Activated T-helper 9 cell treated with anti-CD3 and anti-CD28 coated beads, Interleukin-2, amount 50 U/mL, for 16 hours (primary cell): ENCODE measurements around the gene VPS16.

Source experiments
- DNase-seq: peaks from one replicate; pipeline ENCODE4 v3.0.0-alpha.2; 2020; ENCODE audit warnings: low read depth

Gene VPS16

DNA sequence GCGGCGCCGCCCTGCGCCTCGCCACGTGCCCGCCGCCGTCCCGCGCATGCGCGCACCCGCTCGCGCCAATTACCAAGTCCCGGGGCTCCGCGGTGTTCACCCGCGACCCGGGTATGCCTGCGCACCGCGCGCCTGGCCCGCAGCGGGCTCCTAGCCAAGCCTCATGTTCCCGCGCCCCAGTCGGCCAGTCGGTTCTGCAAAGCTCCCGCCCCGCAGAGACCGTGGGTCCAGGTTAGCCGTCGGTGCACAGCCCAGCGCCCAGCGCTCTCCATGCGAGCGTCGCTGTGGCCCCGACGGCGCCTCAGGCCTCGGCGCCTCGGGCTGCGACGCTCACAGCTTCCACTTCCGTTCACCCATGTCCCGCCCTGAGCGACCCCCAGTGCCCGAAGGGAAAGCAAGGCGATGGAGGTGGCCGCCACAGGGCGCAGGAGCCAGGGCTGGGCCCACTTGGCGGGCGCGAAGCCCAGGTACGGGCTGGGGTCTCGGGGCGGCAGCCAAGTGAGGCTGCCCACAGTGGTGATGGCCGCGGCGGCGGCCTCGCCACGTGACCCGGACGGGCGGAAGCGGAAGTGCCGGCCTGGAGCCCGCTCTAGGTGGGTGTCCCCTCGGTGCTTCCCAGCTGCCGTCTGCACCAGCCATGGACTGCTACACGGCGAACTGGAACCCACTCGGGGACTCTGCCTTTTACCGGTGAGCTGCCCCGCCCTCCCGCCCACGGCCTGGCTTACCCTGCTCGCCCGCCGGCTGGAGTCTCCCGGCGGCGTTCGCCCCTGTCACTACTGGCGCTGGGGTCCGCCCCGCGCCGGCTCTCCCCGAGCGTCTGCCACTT, at the start of gene VPS16, which contains the start of gene PCED1A:
Gene VPS16, plus strand, starts transcription at position 608 of the 829 bp plus-strand sequence. Its CDS starts 30 bp downstream, at position 638.
Gene PCED1A, minus strand, starts transcription at position 518 of the 829 bp plus-strand sequence. CDS start 743 bp downstream, outside the sequence.
- peak; percentile 86 for DNase-seq

DNA sequence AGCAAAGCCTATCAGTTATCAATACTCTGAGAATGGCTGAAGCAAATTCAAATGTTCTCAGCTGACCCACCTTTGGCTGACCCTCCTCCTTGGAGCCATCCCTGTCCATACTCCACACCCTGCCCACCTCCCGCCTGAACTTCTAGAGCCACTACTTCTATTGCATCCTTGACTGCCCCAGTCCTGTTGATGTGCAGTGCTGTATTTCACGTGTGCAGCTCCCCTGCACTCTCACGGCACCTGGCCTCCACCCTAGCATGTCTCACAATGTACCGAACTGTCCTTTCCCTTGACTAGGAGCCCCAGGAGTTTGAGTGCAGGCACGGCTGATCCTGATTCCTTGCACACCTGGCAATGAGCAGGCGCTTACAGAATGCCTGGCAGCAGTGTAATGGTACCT, 47.1 kb upstream of the VPS16 start:
- no peak for DNase-seq

DNA sequence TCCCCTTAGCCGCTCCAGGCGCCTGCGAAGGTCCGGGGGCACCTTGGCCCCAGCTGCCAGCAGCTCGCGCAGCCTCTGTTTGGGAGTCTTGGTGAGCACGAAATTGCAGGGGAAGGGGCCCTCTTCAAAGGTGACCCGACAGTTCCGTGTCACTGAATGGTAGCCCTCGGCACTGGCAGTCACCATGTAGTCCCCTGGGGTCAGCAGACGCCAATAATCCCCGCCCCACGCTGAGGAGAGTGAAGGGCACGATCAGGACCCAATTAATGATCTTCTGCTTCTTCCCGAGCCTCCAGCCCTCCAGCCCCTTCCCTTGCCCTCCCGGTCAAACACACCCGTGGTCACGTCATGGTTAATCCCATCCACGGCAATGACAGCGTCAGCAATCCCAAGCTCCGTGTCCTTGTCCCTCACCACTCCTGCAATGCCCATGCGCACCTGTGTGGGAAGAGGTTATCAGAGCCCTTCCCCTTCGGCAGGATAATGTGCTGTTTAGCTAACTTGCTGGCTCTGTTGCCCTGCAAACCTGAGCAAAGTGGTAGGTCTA, 46.3 kb upstream of the VPS16 start:
- DNase-seq = no peak

DNA sequence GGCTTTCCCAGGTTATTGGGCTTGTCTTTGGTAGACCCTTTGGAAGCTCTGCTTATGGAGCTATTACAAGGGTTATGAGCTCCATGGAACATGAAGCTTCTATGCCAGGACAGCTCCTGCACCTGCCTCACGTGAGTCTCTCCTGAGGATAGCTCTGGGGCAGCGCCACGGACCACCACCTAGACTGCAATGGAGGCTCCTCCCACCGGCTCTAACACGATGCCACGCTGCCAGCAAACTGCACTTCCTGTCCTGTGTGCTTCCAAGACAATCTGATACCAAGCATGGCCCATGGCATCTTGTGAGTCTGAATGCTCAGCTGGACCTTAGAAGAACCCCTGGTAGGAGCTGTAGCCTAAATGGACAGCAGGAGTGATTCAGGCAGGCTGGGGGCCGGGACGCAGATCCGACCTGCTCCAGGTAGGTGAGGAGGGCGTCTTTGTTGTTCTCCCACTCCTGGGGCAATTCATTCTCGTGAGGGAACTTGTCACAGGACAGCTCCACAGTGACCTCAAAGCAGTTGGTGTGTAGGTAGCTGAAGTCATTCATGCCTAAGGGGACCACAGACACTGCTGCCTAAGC, 45.6 kb upstream of the VPS16 start:
- DNase-seq = no peak

DNA sequence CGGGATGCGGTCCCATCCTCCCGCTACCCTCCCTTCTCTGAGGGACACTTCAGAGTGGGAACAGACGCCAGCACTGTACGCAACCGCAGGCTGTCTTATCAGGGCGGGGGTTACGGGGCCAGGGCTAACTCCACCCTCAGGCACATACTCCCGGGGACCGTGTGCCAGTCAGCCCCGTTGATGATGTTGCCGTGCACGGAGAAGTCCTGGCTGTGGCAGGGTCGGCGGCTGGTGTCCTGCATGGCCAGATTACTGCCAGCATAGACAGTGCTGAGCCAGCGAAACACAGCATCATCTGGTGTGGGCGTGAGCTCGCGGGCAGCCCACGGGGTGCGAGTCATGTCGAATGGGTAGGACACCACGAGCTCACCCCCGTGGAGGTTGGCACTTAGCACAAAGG, 45.1 kb upstream of the VPS16 start:
- DNase-seq = no peak

DNA sequence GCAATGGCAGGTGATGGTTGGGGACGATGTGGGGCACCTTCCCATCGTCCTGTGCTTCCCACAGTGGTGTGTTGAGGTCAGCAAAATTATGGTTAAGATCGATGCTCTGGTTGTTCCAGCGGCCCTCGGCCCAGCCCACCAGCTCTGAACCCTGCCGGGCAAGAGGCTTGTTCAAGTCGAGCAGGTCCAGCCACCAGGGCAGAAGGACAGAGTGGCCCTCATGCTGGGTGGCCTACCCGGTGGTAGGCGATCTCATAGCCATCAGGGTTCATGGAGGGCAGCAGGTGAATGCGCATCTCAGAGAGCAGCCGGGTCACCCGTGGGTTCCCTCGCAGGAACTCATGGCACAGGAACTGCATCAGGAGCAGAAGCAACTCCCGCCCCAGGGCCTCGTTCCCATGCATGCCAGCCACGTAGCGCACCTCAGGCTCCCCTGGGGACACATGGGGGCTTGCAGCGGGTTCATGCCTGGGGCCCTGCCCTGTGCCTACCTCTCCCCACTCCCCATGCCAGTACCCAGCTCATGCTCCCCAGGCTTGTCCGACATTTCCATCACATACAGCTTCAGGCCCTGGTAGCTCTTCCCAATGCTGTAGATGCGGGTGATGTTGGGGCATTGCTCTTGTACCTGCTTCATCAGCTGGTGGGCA, 44.4 kb upstream of the VPS16 start:
- DNase-seq = no peak

DNA sequence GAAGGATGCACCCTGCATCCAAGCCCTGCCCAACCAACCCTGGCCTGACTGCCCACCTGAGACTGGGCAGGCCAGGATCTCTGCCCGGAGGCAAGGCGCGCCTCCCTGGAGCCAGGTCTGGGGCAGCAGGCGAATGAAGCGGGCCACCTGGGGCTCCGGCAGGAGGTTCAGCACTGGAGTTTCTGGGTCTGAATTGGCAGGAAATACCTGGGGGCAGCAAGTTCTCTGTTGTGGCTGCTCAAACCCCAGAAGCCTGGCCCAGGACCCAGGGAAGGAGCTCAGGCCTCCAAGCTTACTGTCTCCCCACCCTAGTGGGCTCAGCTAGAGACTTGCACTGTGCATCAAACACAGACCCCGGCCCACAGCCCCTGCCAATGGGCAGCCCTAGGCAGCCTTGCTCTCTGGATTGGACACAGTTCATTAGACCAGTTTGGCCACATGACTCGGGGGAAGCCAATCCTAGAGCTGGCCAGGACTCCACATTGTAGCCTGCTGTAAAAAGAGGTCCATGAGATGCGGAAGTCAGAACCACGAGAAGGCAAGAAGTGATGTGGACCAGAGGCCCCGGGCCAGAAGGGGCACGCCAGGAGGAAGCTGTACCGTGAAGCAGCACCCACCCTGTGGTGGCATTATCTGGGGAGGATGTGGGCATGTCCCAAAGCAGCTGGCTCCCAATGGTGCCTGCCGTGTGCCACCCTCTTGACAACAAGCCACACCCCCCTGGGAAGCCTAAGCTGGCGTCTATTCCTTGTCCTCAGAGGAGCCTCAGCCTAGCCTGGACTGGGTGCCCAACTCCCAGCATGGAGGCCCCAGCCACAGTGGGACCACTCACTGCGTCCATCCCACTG, 43.2 kb upstream of the VPS16 start:
- DNase-seq = no peak

DNA sequence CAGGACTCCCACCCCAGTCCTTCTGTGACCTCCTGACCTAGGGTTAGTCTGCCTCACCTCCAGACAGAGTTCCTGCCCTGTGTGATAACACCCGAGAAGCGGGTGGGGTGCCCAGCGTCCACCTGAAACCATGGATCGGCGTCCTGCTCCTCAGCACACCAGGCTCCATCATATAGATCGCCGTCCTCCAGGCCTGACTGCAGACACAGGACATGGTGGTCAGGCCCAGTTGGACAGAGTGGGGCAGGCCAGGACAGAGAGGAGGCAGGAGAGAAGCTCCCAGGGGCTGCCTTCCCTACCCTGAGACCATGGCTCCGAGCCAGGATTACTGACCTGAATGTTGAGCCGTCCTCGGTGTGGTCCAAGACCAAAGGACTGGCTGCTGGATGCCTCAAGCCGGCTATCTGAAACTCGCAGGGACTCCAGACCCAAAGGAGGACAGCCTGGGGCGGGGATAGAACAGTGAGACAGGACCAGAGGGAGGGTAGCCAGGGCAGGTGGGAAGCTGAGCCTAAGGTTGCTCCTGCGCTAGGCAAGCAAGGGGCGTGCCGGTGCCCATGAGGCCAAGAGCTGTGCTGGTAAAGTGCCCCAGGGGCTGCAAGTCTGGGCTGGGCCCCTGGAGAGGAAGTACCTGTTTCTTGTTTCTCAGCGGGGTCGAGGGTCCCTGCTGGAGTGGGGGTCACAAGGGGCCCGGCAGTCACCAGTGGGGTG, 42.3 kb upstream of the VPS16 start:
- DNase-seq = no peak

DNA sequence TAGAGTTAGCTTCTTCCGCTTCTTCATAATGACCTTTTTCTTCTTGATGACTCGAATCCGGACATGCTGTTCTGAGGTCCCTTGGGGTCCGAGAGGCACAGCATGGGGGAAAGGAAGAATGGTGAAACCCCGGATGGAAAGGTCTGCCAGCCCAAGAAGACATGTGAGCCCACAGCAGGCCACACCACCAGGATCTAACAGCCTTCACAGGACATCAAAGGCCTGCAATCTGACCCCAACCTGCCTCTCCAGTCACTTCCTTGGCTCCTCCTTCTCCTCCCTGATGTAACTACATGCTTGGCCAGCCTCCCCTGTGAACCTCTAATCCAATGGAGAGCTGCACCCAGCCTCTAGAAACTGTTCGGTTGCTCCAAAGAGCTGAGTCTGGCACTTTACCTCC, 41.7 kb upstream of the VPS16 start:
- DNase-seq = no peak

DNA sequence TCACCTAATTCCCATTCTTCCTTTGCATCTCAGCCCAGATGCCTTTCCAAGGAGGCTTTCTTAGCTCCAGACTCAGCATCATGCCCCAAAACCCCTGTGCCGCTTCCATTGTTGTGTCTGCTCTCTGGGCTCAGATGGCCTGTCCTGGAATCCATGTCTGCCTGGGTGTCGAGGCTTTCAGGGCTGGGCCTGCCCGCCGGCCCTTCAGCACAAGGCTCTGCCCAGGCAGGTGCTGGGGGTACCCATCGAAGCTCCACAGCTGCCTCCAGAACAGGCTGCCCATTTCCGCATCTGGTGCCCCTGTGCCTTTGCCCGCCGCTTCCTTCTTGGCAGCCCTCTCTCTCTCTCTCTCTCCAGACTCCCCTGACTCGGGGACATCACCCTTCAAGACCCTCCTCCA, 41.3 kb upstream of the VPS16 start:
- DNase-seq = no peak

DNA sequence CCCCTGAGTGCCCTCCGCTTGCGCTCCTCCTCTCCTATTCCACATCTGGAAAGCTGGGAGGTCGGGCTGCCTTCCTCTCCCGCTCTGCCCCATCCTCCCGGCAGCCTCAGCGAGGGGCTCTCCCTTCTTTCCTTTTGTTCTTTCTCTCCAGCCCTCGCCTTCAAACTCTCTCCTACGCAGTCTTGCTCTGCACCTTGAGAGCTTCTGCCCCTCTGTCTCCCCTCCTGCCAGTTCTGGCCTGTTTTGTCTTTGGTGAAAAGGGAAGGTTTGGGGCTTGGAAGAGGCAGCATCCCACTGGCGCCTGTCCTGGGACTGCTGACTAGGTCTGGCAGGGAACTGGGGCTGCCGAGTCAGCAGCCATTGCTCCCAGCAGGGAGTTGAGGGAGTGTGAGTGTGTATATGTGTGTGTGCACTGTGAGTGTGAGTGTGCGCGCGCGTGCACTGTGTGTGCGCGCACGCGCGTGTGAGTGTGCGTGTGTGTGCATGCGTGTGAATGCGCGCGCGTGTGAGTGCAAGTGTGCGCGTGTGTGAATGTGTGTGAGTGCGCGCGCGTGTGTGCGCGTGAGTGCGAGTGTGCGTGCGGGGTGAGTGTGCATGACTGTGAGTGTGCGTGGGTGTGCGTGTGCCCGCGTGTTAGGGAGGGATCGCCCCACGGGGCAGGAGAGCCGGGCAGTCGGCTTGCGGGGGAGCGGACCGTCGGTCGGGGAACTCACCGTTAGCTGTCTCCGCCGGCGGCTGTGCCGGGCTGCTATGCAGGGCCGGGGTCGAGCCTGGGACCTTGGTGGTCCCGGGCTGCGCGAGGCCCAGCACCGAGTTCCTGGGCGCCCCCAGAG, 40.6 kb upstream of the VPS16 start:
- no peak for DNase-seq

DNA sequence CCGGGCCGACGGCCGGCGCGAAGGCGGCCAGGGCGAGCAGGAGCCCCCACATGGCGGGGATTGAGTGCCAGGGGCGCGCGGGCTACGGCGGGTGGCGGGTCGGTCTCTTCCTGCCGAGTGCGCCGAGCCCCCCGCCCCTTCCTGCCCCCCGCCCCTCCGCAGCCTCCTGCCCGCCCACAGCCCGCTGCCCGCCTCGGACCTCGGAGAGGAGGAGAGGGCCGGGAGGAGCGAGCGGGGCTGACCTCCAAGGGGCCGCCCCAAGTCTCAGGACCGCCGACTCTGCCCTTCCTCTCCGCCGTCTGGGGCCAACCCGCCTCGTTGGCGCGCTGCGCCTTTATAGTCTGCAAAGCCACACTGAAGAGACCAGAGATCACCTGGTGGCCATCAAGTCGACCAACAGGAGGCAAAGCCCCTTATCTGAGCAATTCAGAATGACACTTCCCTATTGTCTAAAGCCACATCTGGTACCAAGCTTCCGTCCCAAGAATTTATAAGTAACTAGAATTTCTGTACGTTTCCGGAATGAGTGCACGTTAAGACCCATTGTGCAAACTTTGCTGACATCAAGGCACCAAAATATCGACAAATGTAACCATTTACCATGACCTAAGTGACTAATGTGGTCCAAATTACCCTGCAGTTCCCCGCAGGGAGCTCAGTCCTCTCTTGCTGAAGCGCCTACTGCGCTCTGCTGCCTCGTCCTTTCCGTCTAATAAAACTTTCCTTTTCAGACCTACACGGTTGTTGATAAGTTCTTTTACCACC, 39.8 kb upstream of the VPS16 start, which contains the start of gene CPXM1:
Gene CPXM1, minus strand, starts transcription at position 107 of the 765 bp plus-strand sequence. Its CDS starts 55 bp downstream, at position 52.
- DNase-seq = no peak

DNA sequence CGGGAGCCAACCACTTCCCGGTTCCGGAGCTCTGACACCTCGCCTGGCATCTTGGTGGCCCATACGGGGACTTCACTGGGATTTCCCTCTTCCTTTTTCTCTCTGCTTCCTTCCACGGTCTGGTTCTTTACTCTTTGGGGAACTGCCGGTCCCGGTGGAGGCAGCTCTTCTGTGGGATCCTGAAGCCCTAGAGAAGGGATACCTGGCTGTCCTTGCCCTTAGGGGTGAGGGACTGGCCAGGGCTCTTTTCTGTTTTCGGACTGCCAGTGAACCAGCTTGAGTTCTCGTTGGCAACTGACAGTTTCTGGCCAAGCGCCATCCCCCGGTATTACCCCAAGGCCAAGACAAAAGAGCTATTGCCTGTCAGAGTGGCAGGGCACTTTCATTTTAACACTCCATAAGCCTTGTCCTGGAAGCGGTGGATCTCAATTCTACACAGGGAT, 39.2 kb upstream of the VPS16 start:
- DNase-seq = no peak

DNA sequence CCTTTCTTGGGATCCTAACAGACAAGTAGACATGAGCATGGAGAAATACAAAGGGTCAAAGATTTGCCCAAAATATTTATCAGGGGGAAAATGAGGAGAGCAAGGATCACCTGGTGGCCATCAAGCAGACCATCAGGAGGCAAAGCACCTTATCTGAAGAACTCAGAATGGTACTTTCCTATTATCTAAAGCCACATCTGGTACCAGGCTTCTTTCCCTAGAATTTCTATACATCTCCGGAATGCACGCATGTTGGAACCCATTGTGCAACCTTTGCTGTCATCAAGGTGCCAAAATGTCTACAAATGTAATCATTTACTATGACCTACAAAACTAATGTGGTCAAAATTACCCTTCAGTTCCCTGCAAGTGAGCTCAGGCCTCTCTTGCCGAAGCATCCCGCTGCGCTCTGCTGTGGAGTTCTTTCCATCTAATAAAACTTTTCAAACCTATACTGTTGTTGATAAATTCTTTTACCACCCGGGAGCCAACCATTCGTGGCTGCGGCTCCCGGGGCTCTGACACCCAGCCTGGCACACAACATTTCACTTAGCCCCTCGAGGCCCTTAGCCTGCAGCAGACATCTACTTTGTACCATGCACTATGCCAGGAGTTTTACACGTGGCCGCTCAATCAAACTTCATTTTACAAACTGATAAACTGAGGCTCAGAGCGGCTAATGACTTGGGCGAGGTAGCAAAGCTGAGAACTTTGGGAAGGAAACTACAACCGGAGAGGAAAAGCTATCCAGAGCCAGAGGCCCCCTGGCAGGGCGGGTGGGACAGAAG, 36.3 kb upstream of the VPS16 start:
- no peak for DNase-seq

DNA sequence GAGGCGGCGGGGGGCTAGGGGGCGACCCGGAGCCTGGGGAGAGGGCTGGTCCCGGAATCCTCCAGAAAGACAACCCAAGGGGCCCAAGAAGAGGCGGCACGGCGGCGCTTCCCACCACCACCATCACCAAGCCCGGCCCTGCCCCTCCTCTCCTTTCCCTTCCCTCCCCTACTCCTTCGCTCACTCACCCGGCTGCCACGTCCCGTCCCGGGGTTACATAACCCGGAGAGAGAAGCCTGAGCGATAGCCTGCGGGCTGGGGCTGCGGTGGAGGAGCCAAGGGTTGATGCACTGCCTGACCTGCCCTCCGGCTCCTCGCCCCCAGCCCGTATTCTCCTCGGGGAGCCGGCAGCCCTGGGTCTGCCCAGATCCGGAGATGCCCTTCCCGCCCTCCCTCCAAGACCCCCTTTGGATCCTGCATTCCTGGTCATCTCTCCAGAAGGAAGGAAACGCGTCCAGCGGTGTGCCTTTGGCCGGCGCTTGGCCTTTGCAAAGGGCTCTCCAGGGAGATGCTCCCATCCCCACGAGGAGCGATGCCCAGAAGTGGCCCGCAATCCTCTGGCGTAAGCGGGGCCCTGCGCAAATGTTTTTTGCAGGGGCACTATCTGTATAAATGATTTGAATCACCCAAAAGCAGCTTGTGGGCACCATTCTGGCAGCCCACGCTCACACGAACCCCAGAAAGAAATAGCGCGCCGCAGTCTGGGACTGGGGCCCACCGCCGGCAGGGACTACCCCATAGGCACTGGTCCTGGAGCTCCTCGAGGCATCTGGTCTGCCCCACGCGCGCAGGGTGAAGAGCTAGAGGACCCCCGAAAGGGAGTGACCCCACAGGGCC, 35.5 kb upstream of the VPS16 start:
- DNase-seq = no peak

DNA sequence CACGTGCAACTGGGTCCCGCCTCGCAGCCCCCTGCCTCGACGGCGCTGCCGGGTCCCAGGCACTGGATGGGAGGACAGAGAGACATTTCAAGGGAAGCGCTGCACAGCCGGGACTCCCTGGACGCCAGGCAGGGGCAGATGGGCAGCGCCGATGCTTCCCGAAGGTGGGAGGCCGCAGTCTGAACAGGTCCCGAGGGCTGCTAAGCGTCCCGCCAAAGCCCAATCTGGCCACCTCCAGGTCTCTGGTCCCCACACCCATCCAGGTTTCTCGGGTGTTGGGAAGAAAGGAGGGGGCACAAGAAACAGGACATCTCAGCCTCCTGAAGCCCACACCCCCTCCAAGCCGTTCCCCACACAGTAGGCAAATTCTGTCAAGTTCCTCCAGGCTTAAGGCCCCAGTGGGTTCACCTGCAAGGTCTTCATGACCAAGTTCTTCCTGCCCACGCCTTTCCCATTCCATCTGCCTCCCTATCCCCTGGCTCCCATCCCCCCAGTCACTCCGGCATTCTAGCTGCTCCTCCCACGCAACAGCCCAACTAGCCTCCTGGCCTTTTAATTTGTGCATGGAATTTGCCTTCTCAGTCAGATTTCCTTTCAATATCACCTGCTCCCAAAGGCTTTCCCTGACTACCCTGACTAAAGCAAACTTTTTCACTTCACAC, 34.7 kb upstream of the VPS16 start:
- no peak for DNase-seq

DNA sequence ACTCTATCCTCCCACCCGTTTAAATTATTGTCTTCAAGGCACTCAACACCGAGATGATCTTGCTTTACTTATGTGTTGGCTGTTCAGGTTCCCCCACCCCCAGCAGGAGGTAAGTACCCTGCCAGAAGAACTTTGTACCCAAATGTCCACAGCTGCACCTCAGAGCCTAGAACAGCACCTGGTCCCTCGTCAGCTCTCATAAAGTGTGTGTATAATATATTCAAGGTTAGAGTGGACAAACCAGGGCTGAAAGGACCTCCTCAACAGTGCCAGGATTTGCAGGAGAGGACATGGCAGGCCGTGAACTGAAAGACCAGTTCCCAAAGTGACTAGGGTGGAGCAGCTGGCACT, 34.2 kb upstream of the VPS16 start:
- DNase-seq = no peak
